Esophagus squamous epithelium (tissue), 5 donors: Measurements from ENCODE around the gene ISG20. TPM values are rescaled to one million over a fixed set of nuclear protein-coding genes. Genes with fewer than 3 reads are reported as not detected.

Experiments used
- DNase-seq: peaks from one replicate; lab custom pipeline; 2025; lab: John Stamatoyannopoulos, UW
- H3K27ac ChIP-seq, 4 donors: fragments of 200-600 bp; sonication (generic); one replicate each; pipeline ENCODE4 v1.5.1; 2016 to 2019; ENCODE audit warnings: mild to moderate bottlenecking in 1 of 4
- H3K27me3 ChIP-seq, 4 donors: fragments of 200-600 bp; sonication (generic); 1 replicate in 3 of 4; 2 replicates in 1 of 4; pipeline versions ENCODE4 v1.5.1 to v1.6.0; 2017 to 2021; ENCODE audit warnings: antibody characterized with exemption in 1 of 4
- H3K36me3 ChIP-seq, 3 donors: fragments of 200-600 bp; sonication (generic); one replicate each; pipeline ENCODE4 v1.5.1; 2016 to 2019
- H3K4me1 ChIP-seq, 3 donors: fragments of 200-600 bp; sonication (generic); one replicate each; pipeline ENCODE4 v1.5.1; 2017 to 2019
- H3K4me3 ChIP-seq, 4 donors: fragments of 200-600 bp; sonication (generic); 1 replicate in 3 of 4; 2 replicates in 1 of 4; pipeline ENCODE4 v1.5.1; 2016 to 2019; ENCODE audit warnings: mild to moderate bottlenecking in 2 of 4, moderate library complexity in 1 of 4
- H3K9me3 ChIP-seq, 3 donors: fragments of 200-600 bp; sonication (generic); one replicate each; pipeline ENCODE4 v1.5.1; 2016 to 2019
- POLR2A ChIP-seq, 4 donors: fragments of 450-650 bp; IDR thresholded peaks; one replicate each; pipeline ENCODE4 v1.6.1; 2017; ENCODE audit warnings: antibody characterized with exemption in 4 of 4, mild to moderate bottlenecking in 4 of 4, moderate library complexity in 3 of 4
- WGBS, 2 donors: methylation state at CpG; one replicate each; pipeline ENCODE4 v1.1.5; 2018; 5-methylcytosine and 5-hydroxymethylcytosine counted together
- intact Hi-C: fragments of 100-400 bp; cut with DNase I; formaldehyde crosslinking; loops from one replicate; pipeline ENCODE4 v1.15.0; 2022
- total RNA-seq, 4 donors: library from RNA; depleted of rRNA; stranded (reverse); fragments of >200 nt; gene quantifications; one replicate each; pipeline ENCODE4 v1.1.0, GENCODE V29; 2016
- TF ChIP-seq, protein P1 (sequence below), 6 experiments: fragments of 450-650 bp in 4 of 6; fragments of 200-600 bp in 2 of 6; sonication (generic) in 2 of 6; IDR thresholded peaks; one replicate each; pipeline ENCODE4 v1.5.1; 2016 to 2019; ENCODE audit warnings: antibody characterized with exemption in 6 of 6, mild to moderate bottlenecking in 4 of 6, moderate library complexity in 4 of 6
- donor health status: DM: yes; HTN: yes; CAD: no.

Gene ISG20
- total RNA-seq, 4 donors from 2014 or later: 14.0 to 24.1 (median 19.7) TPM

DNA sequence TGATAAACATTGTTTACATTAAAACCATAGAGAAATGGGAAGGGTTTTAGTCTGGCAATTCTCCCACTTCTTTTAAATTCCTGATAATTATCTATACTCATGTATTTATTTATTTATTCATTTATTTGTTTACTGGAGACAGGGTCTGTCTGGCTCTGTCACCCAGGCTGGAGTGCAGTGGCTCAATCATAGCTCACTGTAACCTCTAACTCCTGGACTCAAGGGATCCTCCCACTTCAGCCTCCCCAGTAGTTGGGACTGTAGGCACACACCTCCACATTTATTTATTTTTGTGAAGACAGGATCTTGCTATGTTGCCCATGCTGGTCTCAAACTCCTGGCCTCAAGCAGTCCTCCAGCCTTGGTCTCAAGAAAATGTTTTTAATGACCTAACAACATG, 20.1 kb upstream of the ISG20 start:
- no peak overlapping the region for H3K4me3 ChIP-seq
- TF ChIP-seq POLR2A (IDR thresholded peaks at IDR 0.05): no peak
- TF ChIP-seq, protein P1, sequence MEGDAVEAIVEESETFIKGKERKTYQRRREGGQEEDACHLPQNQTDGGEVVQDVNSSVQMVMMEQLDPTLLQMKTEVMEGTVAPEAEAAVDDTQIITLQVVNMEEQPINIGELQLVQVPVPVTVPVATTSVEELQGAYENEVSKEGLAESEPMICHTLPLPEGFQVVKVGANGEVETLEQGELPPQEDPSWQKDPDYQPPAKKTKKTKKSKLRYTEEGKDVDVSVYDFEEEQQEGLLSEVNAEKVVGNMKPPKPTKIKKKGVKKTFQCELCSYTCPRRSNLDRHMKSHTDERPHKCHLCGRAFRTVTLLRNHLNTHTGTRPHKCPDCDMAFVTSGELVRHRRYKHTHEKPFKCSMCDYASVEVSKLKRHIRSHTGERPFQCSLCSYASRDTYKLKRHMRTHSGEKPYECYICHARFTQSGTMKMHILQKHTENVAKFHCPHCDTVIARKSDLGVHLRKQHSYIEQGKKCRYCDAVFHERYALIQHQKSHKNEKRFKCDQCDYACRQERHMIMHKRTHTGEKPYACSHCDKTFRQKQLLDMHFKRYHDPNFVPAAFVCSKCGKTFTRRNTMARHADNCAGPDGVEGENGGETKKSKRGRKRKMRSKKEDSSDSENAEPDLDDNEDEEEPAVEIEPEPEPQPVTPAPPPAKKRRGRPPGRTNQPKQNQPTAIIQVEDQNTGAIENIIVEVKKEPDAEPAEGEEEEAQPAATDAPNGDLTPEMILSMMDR (IDR thresholded peaks at IDR 0.05): no peak
- no peak overlapping the region for H3K27ac ChIP-seq
- intact Hi-C loops: loop anchor here (10.0 kb wide), 1 partner anchor 144 kb away; no protein-coding TSS in a partner anchor
- peaks cover 21 to 38% (median 21%) of the 10 kb centered on the region in 3 donors for H3K4me1 ChIP-seq
- no peak for DNase-seq
- no peaks in the 10 kb centered on the region for H3K9me3 ChIP-seq
- no peaks in the 10 kb centered on the region for H3K36me3 ChIP-seq
- H3K27me3 ChIP-seq: peaks cover 0 to 3% (median 0%) of the 10 kb centered on the region in 4 donors

DNA sequence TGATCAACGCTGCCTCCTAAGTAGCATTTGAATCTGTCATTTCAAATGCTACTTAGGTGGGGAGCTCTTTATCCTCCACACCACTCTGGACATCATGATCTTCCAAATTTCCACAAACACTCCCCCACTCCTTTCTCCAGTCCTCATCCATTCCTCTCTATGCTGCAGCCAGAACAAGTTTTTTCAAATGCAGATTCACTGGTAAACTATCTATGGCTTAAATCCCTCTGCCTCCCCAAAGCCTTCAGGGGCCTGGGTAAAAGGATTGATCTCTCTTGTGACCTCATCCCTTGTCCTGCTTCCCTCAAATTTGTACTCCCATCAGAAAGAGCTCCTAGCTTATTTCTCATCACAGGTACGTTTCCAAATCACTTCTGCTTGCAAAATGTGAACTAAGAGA, 19.0 kb upstream of the ISG20 start:
- TF ChIP-seq, protein P1 (IDR thresholded peaks at IDR 0.05): no peak
- no peak for TF ChIP-seq POLR2A (IDR thresholded peaks at IDR 0.05)
- H3K27me3 ChIP-seq: peaks cover 0 to 3% (median 0%) of the 10 kb centered on the region in 4 donors
- no peak overlapping the region for H3K27ac ChIP-seq
- DNase-seq: no peak
- H3K4me1 ChIP-seq: peaks cover 28 to 41% (median 31%) of the 10 kb centered on the region in 3 donors
- WGBS, 2 donors: 79% methylated on average over 2 of the region's 2 CpGs
- intact Hi-C loops: loop anchor here (10.0 kb wide), 1 partner anchor 145 kb away; no protein-coding TSS in a partner anchor
- no peak overlapping the region for H3K4me3 ChIP-seq
- H3K36me3 ChIP-seq: no peaks in the 10 kb centered on the region
- no peaks in the 10 kb centered on the region for H3K9me3 ChIP-seq

DNA sequence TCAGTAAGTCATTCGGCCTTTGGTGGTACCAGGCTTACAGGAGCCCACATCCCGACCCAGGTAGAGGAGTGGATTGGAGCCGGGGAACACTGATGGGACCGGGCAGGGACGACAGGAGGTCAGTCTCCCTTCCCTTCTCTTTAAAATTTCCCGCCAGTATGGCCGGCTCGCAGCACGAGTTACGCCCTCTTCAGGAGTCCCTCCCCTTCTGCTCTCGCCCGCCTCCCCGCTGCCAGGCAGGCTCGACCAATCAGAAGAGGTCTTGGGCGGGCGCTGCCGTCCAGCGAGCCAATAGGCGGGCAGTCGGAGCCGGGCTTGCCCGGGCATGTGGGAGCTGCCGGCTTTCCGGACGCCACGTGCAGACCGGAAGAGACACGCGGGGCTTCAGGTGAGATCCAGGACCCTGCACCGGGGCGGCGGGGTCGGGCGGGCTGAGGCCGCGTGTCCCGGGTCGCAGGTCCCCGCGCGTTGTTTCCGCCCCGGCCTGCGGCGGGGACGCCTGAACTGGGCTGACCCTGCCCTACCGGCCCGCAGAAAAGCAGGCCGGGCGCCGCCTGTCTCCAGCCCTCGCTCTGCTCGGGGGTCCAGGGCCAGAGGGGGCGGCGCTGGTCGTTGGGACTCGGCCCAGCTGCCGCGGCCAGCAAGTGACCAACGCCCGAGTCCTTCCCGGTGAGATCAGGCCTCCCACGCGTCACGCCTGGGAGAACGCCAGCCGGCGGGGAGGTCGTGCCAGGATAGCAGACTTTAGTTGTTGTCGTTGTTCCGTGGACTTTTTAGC, 17.6 kb upstream of the ISG20 start, which contains the start of gene AEN:
Gene AEN, plus strand, starts transcription at position 346 of the 778 bp plus-strand sequence. CDS start 4,870 bp downstream, outside the sequence.
- Histone ChIP-seq H3K36me3 (peaks cover 0 to 4% (median under 1%) of the 10 kb centered on the region in 3 donors), H3K27ac (peak within 1 kb of the TSS; percentile 86 to 95 (median 93)), H3K9me3 (no peaks in the 10 kb centered on the region), H3K27me3 (peaks cover 0 to 3% (median 0%) of the 10 kb centered on the region in 4 donors), H3K4me1 (peaks cover 31 to 53% (median 34%) of the 10 kb centered on the region in 3 donors), H3K4me3 (peak within 1 kb of the TSS; percentile 64 to 95 (median 93))
- peak; percentile 80 for DNase-seq
- TF ChIP-seq, protein P1 (IDR thresholded peaks at IDR 0.05): peak in 3 of 6 experiments; percentile 12 to 59 (median 23)
- TF ChIP-seq POLR2A (IDR thresholded peaks at IDR 0.05): peak in 2 of 4 donors; percentile 40 to 72
- 0 to 2% methylated on average over 5 to 41 of the region's 71 CpGs for WGBS, 2 donors
- intact Hi-C loops: no loop called here

DNA sequence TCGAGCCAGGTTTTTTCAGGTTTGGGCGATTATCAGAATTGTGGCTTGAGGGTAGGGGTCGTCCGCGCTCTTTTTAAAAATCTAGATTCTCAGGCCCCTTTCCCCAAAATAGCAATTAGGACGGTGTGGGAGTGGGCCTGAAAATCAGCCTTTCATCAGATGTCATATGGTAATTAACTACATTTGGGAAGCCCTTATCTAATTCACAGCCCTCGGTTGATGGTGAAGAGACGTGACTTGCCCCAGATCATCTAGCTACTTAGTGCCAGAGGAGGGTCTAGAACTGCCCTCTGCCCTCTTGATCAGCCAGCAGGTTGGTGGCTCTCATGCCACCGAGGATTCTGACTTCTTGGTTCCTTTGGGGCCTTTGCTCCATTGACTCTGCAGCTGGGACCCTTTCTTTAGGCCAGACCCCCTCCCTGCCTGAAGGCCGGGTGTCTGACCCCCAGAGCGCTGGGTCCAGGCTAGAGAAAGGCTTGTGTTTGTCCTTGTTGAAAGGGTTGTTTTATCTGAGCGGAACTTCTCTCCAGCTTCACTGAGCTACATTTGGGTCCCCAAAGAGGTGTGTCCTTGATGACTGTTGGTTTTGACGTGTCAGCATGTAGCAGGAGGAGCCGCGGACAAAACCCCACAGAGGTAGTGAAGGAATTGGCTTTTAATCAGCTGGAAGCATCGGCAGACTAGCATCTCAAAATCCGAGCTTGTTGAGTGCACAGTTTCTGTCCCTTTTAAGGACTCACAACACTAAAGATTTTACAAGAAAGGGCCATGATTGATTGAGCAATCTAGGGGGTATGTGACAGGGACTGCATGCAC, 16.8 kb upstream of the ISG20 start:
- DNase-seq: no peak
- intact Hi-C loops: no loop called here
- Histone ChIP-seq H3K36me3 (peaks cover 0 to 12% (median 8%) of the 10 kb centered on the region in 3 donors), H3K27me3 (no peaks in the 10 kb centered on the region), H3K9me3 (no peaks in the 10 kb centered on the region), H3K4me1 (peaks cover 31 to 61% (median 34%) of the 10 kb centered on the region in 3 donors), H3K27ac (peak overlapping the region; percentile 86 to 95 (median 93)), H3K4me3 (peak overlapping the region; percentile 64 to 95 (median 93))
- TF ChIP-seq, protein P1 (IDR thresholded peaks at IDR 0.05): no peak
- peak in 1 of 4 donors; percentile 63 for TF ChIP-seq POLR2A (IDR thresholded peaks at IDR 0.05)
- 4 to 10% methylated on average over 9 to 10 of the region's 17 CpGs for WGBS, 2 donors
